Activated naive CD8-positive, alpha-beta T cell treated with anti-CD3 and anti-CD28 coated beads, Interleukin-2, amount 10 ng/mL, durations not matched to agents 7 days and 5 days (primary cell): ENCODE measurements around the gene TGFB2. TPM values are rescaled to one million over a fixed set of nuclear protein-coding genes. Genes with fewer than 3 reads are reported as not detected.

Experiments
- ATAC-seq: fragments of 150-1000 bp; cut with Tn5 transposase; one replicate; pipeline ENCODE4 v1.10.0; 2021; ENCODE audit warnings: low read depth, moderate library complexity
- POLR2A ChIA-PET: fragments of 350-600 bp; sonication (Branson Sonifier 250); formaldehyde crosslinking; loops from one replicate; lab custom pipeline; 2021; ENCODE audit warnings: antibody characterized with exemption; lab: Charles Lee
- DNase-seq: peaks from one replicate; pipeline ENCODE4 v3.0.0; 2021
- H3K27ac Mint-ChIP-seq: one replicate; pipeline ENCODE4 v1.8.0; 2022; ENCODE audit warnings: mild to moderate bottlenecking, mixed read lengths
- H3K27me3 Mint-ChIP-seq: one replicate; pipeline ENCODE4 v1.8.0; 2022; ENCODE audit warnings: mild to moderate bottlenecking, moderate library complexity, mixed read lengths
- H3K36me3 Mint-ChIP-seq: one replicate; pipeline ENCODE4 v1.8.0; 2021; ENCODE audit warnings: mild to moderate bottlenecking, mixed read lengths
- H3K4me1 Mint-ChIP-seq: one replicate; pipeline ENCODE4 v1.8.0; 2021; ENCODE audit warnings: mixed read lengths
- H3K4me3 Mint-ChIP-seq: one replicate; pipeline ENCODE4 v1.8.0; 2022; ENCODE audit warnings: mild to moderate bottlenecking, moderate library complexity, mixed read lengths
- H3K9me3 Mint-ChIP-seq: one replicate; pipeline ENCODE4 v1.8.0; 2021; ENCODE audit warnings: mixed read lengths
- total RNA-seq, 2 experiments: library from RNA; stranded (reverse); gene quantifications; one replicate each; pipeline ENCODE4 v1.2.3, GENCODE V29; 2021

Gene TGFB2
- total RNA-seq, 2 experiments from 2014 or later, result not detected

- ATAC-seq (peak; percentile 81), DNase-seq (peak; percentile 59)
- Mint-ChIP-seq H3K4me3 (no peak overlapping the region), H3K4me1 (peaks cover 14% of the 10 kb centered on the region), H3K27me3 (peaks cover 45% of the 10 kb centered on the region), H3K27ac (no peak overlapping the region), H3K9me3 (no peaks in the 10 kb centered on the region), H3K36me3 (peaks cover 2% of the 10 kb centered on the region)
- POLR2A ChIA-PET, result interaction anchor here (1.0 kb wide), 1 partner anchor 61 kb away, joined by 4 read pairs; the partner anchor contains the start of gene RRP15
These were observed 696 bp downstream of the TGFB2 start for GRCh38 chr1:218345673-218346390.

GRCh38 chr1:218346391-218347204, 1.5 kb downstream of the TGFB2 start:
- POLR2A ChIA-PET, result interaction anchor here (1.0 kb wide), 1 partner anchor 61 kb away, joined by 4 read pairs; the partner anchor contains the start of gene RRP15
- ATAC-seq (no peak), DNase-seq (peak; percentile 36)
- peaks cover 21% of the 10 kb centered on the region for H3K4me1 Mint-ChIP-seq
- no peak overlapping the region for H3K4me3 Mint-ChIP-seq
- no peaks in the 10 kb centered on the region for H3K9me3 Mint-ChIP-seq
- H3K27ac Mint-ChIP-seq, result no peak overlapping the region
- peaks cover 2% of the 10 kb centered on the region for H3K36me3 Mint-ChIP-seq
- H3K27me3 Mint-ChIP-seq, result peaks cover 50% of the 10 kb centered on the region

- Mint-ChIP-seq H3K4me1 (peaks cover 21% of the 10 kb centered on the region), H3K27ac (no peak overlapping the region), H3K36me3 (peaks cover 2% of the 10 kb centered on the region), H3K4me3 (no peak overlapping the region), H3K27me3 (peaks cover 50% of the 10 kb centered on the region), H3K9me3 (no peaks in the 10 kb centered on the region)
- ATAC-seq (no peak), DNase-seq (no peak)
- POLR2A ChIA-PET, result interaction anchor here (1.0 kb wide), 1 partner anchor 62 kb away, joined by 4 read pairs; the partner anchor contains the start of gene RRP15
These were observed 2.2 kb downstream of the TGFB2 start for GRCh38 chr1:218347336-218347722.

GRCh38 chr1:218347723-218348627, 2.8 kb downstream of the TGFB2 start:
- Mint-ChIP-seq H3K4me3 (no peak overlapping the region), H3K27ac (no peak overlapping the region), H3K4me1 (peaks cover 21% of the 10 kb centered on the region), H3K27me3 (peaks cover 50% of the 10 kb centered on the region), H3K9me3 (no peaks in the 10 kb centered on the region), H3K36me3 (peaks cover 2% of the 10 kb centered on the region)
- DNase-seq (no peak), ATAC-seq (no peak)
- POLR2A ChIA-PET, result no interaction called here

GRCh38 chr1:218348628-218349071, 3.5 kb downstream of the TGFB2 start:
- H3K4me1 Mint-ChIP-seq, result peaks cover 21% of the 10 kb centered on the region
- peaks cover 2% of the 10 kb centered on the region for H3K36me3 Mint-ChIP-seq
- POLR2A ChIA-PET, result no interaction called here
- ATAC-seq (no peak), DNase-seq (no peak)
- no peaks in the 10 kb centered on the region for H3K9me3 Mint-ChIP-seq
- H3K4me3 Mint-ChIP-seq, result no peak overlapping the region
- peaks cover 54% of the 10 kb centered on the region for H3K27me3 Mint-ChIP-seq
- H3K27ac Mint-ChIP-seq, result no peak overlapping the region

GRCh38 chr1:218349348-218350034, 4.4 kb downstream of the TGFB2 start:
- H3K4me1 Mint-ChIP-seq, result peaks cover 21% of the 10 kb centered on the region
- ATAC-seq, result no peak
- H3K36me3 Mint-ChIP-seq, result peaks cover 2% of the 10 kb centered on the region
- POLR2A ChIA-PET, result no interaction called here
- H3K4me3 Mint-ChIP-seq, result no peak overlapping the region
- H3K27me3 Mint-ChIP-seq, result peaks cover 54% of the 10 kb centered on the region
- H3K9me3 Mint-ChIP-seq, result no peaks in the 10 kb centered on the region
- H3K27ac Mint-ChIP-seq, result no peak overlapping the region
- DNase-seq, result no peak

GRCh38 chr1:218350035-218350525, 4.9 kb downstream of the TGFB2 start:
- POLR2A ChIA-PET, result no interaction called here
- H3K36me3 Mint-ChIP-seq, result peaks cover 2% of the 10 kb centered on the region
- no peak overlapping the region for H3K4me3 Mint-ChIP-seq
- peaks cover 54% of the 10 kb centered on the region for H3K27me3 Mint-ChIP-seq
- H3K27ac Mint-ChIP-seq, result no peak overlapping the region
- no peak for DNase-seq
- no peaks in the 10 kb centered on the region for H3K9me3 Mint-ChIP-seq
- H3K4me1 Mint-ChIP-seq, result peaks cover 21% of the 10 kb centered on the region
- no peak for ATAC-seq

- no peak overlapping the region for H3K27ac Mint-ChIP-seq
These were observed 5.7 kb downstream of the TGFB2 start for GRCh38 chr1:218350801-218351266.

GRCh38 chr1:218351391-218352074, 6.4 kb downstream of the TGFB2 start:
- H3K27ac Mint-ChIP-seq, result no peak overlapping the region
- DNase-seq (no peak), ATAC-seq (peak; percentile 72)
- H3K36me3 Mint-ChIP-seq, result no peaks in the 10 kb centered on the region
- H3K4me3 Mint-ChIP-seq, result peak overlapping the region; percentile 67
- POLR2A ChIA-PET, result no interaction called here
- peaks cover 47% of the 10 kb centered on the region for H3K27me3 Mint-ChIP-seq
- no peaks in the 10 kb centered on the region for H3K9me3 Mint-ChIP-seq
- H3K4me1 Mint-ChIP-seq, result peaks cover 16% of the 10 kb centered on the region

More at GRCh38 chr1:218350801-218351266, 5.7 kb downstream of the TGFB2 start:
- H3K27me3 Mint-ChIP-seq, result peaks cover 54% of the 10 kb centered on the region
- peaks cover 21% of the 10 kb centered on the region for H3K4me1 Mint-ChIP-seq
- H3K4me3 Mint-ChIP-seq, result peak overlapping the region; percentile 67
- peaks cover 2% of the 10 kb centered on the region for H3K36me3 Mint-ChIP-seq
- H3K9me3 Mint-ChIP-seq, result no peaks in the 10 kb centered on the region
- POLR2A ChIA-PET, result no interaction called here
- ATAC-seq, result no peak
- DNase-seq, result no peak

- Mint-ChIP-seq H3K27ac (no peak overlapping the region), H3K36me3 (no peaks in the 10 kb centered on the region), H3K27me3 (peaks cover 43% of the 10 kb centered on the region), H3K4me3 (no peak overlapping the region), H3K4me1 (peaks cover 12% of the 10 kb centered on the region), H3K9me3 (no peaks in the 10 kb centered on the region)
- POLR2A ChIA-PET, result no interaction called here
- no peak for DNase-seq
- ATAC-seq, result no peak
These were observed 6.9 kb downstream of the TGFB2 start for GRCh38 chr1:218352075-218352438.

- no peak overlapping the region for H3K4me3 Mint-ChIP-seq
- H3K27me3 Mint-ChIP-seq, result peaks cover 28% of the 10 kb centered on the region
- ATAC-seq, result no peak
- POLR2A ChIA-PET, result no interaction called here
- H3K36me3 Mint-ChIP-seq, result no peaks in the 10 kb centered on the region
- no peak overlapping the region for H3K27ac Mint-ChIP-seq
- peaks cover 7% of the 10 kb centered on the region for H3K4me1 Mint-ChIP-seq
- no peak for DNase-seq
- no peaks in the 10 kb centered on the region for H3K9me3 Mint-ChIP-seq
These were observed 8.5 kb downstream of the TGFB2 start for GRCh38 chr1:218353656-218354055.

GRCh38 chr1:218355278-218355677, 10.1 kb downstream of the TGFB2 start:
- H3K27me3 Mint-ChIP-seq, result peaks cover 14% of the 10 kb centered on the region
- no peak overlapping the region for H3K27ac Mint-ChIP-seq
- POLR2A ChIA-PET, result no interaction called here
- no peaks in the 10 kb centered on the region for H3K9me3 Mint-ChIP-seq
- no peak overlapping the region for H3K4me3 Mint-ChIP-seq
- H3K4me1 Mint-ChIP-seq, result peaks cover 7% of the 10 kb centered on the region
- DNase-seq, result no peak
- ATAC-seq, result no peak
- no peaks in the 10 kb centered on the region for H3K36me3 Mint-ChIP-seq
